ENCODE results near the gene TGFB2.

The TGFB2 gene

GRCh38 chr1:218394989-218395388 lies 49.9 kb downstream of the TGFB2 start:
- DNase-seq: no peak

GRCh38 chr1:218395916-218396315 lies 50.8 kb downstream of the TGFB2 start:
- DNase-seq: no peak

GRCh38 chr1:218397752-218398339 lies 52.7 kb downstream of the TGFB2 start:
- DNase-seq: no peak

GRCh38 chr1:218400624-218401023 lies 55.5 kb downstream of the TGFB2 start:
- no peak for DNase-seq

GRCh38 chr1:218401441-218401997 lies 56.4 kb downstream of the TGFB2 start:
- DNase-seq: no peak

- peak; percentile 96 for DNase-seq
Measured at GRCh38 chr1:218401998-218402785, 57.1 kb downstream of the TGFB2 start.

- no peak for DNase-seq
Measured at GRCh38 chr1:218402786-218403120, 57.6 kb downstream of the TGFB2 start.

- no peak for DNase-seq
Measured at GRCh38 chr1:218403300-218403699, 58.2 kb downstream of the TGFB2 start.

GRCh38 chr1:218407630-218408029 lies 62.5 kb downstream of the TGFB2 start:
- DNase-seq: no peak

- DNase-seq: no peak
Measured at GRCh38 chr1:218408135-218408534, 63.0 kb downstream of the TGFB2 start.

GRCh38 chr1:218408942-218409341 lies 63.8 kb downstream of the TGFB2 start:
- DNase-seq: no peak

- DNase-seq: no peak
Measured at GRCh38 chr1:218409946-218410510, 64.9 kb downstream of the TGFB2 start.

GRCh38 chr1:218411101-218411500 lies 66.0 kb downstream of the TGFB2 start:
- DNase-seq: no peak

GRCh38 chr1:218412171-218412570 lies 67.0 kb downstream of the TGFB2 start:
- DNase-seq: no peak

GRCh38 chr1:218413179-218413578 lies 68.0 kb downstream of the TGFB2 start:
- no peak for DNase-seq

GRCh38 chr1:218414060-218414728 lies 69.1 kb downstream of the TGFB2 start:
- no peak for DNase-seq

- DNase-seq: no peak
Measured at GRCh38 chr1:218415726-218416125, 70.6 kb downstream of the TGFB2 start.

- no peak for DNase-seq
Measured at GRCh38 chr1:218421531-218421930, 76.4 kb downstream of the TGFB2 start.

- no peak for DNase-seq
Measured at GRCh38 chr1:218424502-218424901, 79.4 kb downstream of the TGFB2 start.

GRCh38 chr1:218425647-218426342 lies 80.7 kb downstream of the TGFB2 start:
- DNase-seq: no peak

GRCh38 chr1:218426343-218426657 lies 81.2 kb downstream of the TGFB2 start:
- DNase-seq: peak; percentile 25

GRCh38 chr1:218429301-218429700 lies 84.2 kb downstream of the TGFB2 start:
- DNase-seq: no peak

- no peak for DNase-seq
Measured at GRCh38 chr1:218430346-218430745, 85.2 kb downstream of the TGFB2 start.

All from NCI-H345 (cell line).